Adrenal gland (tissue), 12 donors: ENCODE results near the gene SPINK1. TPM values are rescaled to one million over a fixed set of nuclear protein-coding genes. Genes with fewer than 3 reads are reported as not detected.
"Not testable (repeated sequence)": the region's sequence is repeated elsewhere in the genome, so short reads cannot be mapped to it uniquely, and the experiment has no call there.

Experiments used
- DNase-seq, 7 donors: peaks; one replicate each; pipeline ENCODE4 v3.0.0-alpha.2; 2019 to 2020
- H3K27ac ChIP-seq, 5 donors: fragments of 200-600 bp; sonication (generic) in 4 of 5; 1 replicate in 3 of 5; 2 replicates in 2 of 5; pipeline versions ENCODE4 v1.5.1 to v1.8.0; 2016 to 2020; ENCODE audit warnings: mild to moderate bottlenecking in 1 of 5
- H3K27me3 ChIP-seq: fragments of 200-600 bp; 2 replicates; pipeline ENCODE4 v1.8.0; 2021
- H3K36me3 ChIP-seq, 2 donors: fragments of 200-600 bp; replicated peaks in 1 of 2; 1 replicate in 1 of 2; 2 replicates in 1 of 2; pipeline versions ENCODE4 v1.5.1 to v1.8.0; 2018 to 2022
- H3K4me1 ChIP-seq, 2 donors: fragments of 200-600 bp; replicated peaks in 1 of 2; 1 replicate in 1 of 2; 2 replicates in 1 of 2; pipeline versions ENCODE4 v1.5.1 to v1.8.0; 2018 to 2021
- H3K4me3 ChIP-seq, 4 donors: fragments of 200-600 bp; sonication (generic) in 3 of 4; one replicate each; pipeline ENCODE4 v1.5.1; 2016 to 2018
- H3K9me3 ChIP-seq, 3 donors: fragments of 200-600 bp; sonication (generic) in 1 of 3; replicated peaks in 1 of 3; 1 replicate in 2 of 3; 2 replicates in 1 of 3; pipeline versions ENCODE4 v1.5.1 to v1.8.0; 2016 to 2021
- POLR2A ChIP-seq, 2 donors: fragments of 450-650 bp; IDR thresholded peaks; one replicate each; pipeline ENCODE4 v1.6.1; 2017; ENCODE audit warnings: antibody characterized with exemption in 2 of 2, mild to moderate bottlenecking in 2 of 2, moderate library complexity in 1 of 2
- WGBS, 4 donors: extraction: QIAGEN DNeasy Blood & Tissue Kit in 2 of 4; methylation state at CpG; one replicate each; pipeline versions ENCODE4 v1.1.5 to v1.1.7; 2013 to 2017; 5-methylcytosine and 5-hydroxymethylcytosine counted together
- intact Hi-C, 2 donors: fragments of 100-400 bp; cut with DNase I; formaldehyde crosslinking; loops; one replicate each; pipeline versions ENCODE4 v1.14.1 to v1.15.0; 2022 to 2023
- polyA plus RNA-seq, 3 donors: library from polyadenylated mRNA; stranded (reverse); fragments of 200-250 nt in 2 of 3; fragments of 350-450 nt in 1 of 3; fragmentation: Illumina TruSeq in 1 of 3; extraction: RNeasy Lipid Tissue Mini Kit (QIAGEN cat#74804) in 1 of 3; gene quantifications; one replicate each; pipeline ENCODE4 v1.2.3, GENCODE V29; 2013 to 2014
- total RNA-seq, 9 donors: library from RNA; depleted of rRNA in 4 of 9; stranded (reverse); fragments of >200 nt in 4 of 9; fragments of 120-200 nt in 1 of 9; fragmentation: NEBNext Ultra II Directional in 1 of 9; extraction: Animal tissue kit (Norgen Biotek cat#: 25700) in 1 of 9; gene quantifications; one replicate each; pipeline versions ENCODE4 v1.1.0 to v1.2.4, GENCODE V29; 2013 to 2023
- TF ChIP-seq, protein P1 (sequence below), 6 experiments: fragments of 450-650 bp in 4 of 6; fragments of 200-600 bp in 2 of 6; sonication (generic) in 1 of 6; IDR thresholded peaks; 1 replicate in 5 of 6; 2 replicates in 1 of 6; pipeline versions ENCODE4 v1.5.1 to v1.8.0; 2016 to 2021; ENCODE audit warnings: antibody characterized with exemption in 6 of 6, mild to moderate bottlenecking in 2 of 6, moderate library complexity in 1 of 6
- donor health status: healthy with polysubstance abuse.
- donor health status: Bipolar disorder and iron deficiency.
- donor health status: DM: yes; HTN: yes; CAD: no.
- donor health status: DM: no; HTN: no; CAD: no.
- donor health status: DM: no; HTN: no; CAD: no.
- donor health status: DM: yes; HTN: yes; CAD: no.

The SPINK1 gene
- total and polyA plus RNA-seq, 12 donors, result 1.3 to 6.5 (median 4.3) TPM; not detected in 6

- Histone ChIP-seq H3K36me3 (no peaks in the 10 kb centered on the region), H3K4me3 (no peak overlapping the region), H3K4me1 (no peaks in the 10 kb centered on the region), H3K9me3 (no peaks in the 10 kb centered on the region), H3K27ac (no peak overlapping the region), H3K27me3 (no peaks in the 10 kb centered on the region)
- WGBS, 4 donors, result 62 to 76% (median 67%) methylated on average over 5 of the region's 5 CpGs
- intact Hi-C loops, result no loop called here
- no peak for DNase-seq
- no peak for TF ChIP-seq POLR2A (IDR thresholded peaks at IDR 0.05)
- TF ChIP-seq, protein P1, sequence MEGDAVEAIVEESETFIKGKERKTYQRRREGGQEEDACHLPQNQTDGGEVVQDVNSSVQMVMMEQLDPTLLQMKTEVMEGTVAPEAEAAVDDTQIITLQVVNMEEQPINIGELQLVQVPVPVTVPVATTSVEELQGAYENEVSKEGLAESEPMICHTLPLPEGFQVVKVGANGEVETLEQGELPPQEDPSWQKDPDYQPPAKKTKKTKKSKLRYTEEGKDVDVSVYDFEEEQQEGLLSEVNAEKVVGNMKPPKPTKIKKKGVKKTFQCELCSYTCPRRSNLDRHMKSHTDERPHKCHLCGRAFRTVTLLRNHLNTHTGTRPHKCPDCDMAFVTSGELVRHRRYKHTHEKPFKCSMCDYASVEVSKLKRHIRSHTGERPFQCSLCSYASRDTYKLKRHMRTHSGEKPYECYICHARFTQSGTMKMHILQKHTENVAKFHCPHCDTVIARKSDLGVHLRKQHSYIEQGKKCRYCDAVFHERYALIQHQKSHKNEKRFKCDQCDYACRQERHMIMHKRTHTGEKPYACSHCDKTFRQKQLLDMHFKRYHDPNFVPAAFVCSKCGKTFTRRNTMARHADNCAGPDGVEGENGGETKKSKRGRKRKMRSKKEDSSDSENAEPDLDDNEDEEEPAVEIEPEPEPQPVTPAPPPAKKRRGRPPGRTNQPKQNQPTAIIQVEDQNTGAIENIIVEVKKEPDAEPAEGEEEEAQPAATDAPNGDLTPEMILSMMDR (IDR thresholded peaks at IDR 0.05), result no peak
Measured at GRCh38 chr5:147809830-147810666, 21.4 kb downstream of the SPINK1 start.

DNA sequence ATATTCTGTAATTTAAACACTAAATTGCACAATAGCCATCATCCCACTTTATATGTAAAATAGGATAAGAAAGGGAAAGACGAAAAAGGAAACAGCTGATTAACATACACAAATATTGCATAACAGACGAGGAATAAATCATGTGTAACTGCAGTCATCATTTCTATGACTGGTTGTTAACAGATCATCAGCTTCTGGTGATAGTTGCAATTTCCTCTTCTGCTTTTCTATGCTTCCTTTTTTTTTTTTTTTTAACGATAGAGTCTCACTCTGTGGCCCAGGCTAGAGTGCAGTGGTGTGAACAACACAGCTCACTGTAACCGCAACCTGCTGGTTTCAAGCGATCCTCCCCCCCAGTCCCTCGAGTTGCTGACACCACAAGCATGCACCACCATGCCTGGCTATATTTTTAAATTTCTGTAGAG, 26.4 kb downstream of the SPINK1 start:
- intact Hi-C loops, result no loop called here
- H3K9me3 ChIP-seq, result no peaks in the 10 kb centered on the region
- peaks cover 6 to 18% of the 10 kb centered on the region in 2 donors for H3K4me1 ChIP-seq
- no peaks in the 10 kb centered on the region for H3K36me3 ChIP-seq
- H3K4me3 ChIP-seq, result no peak overlapping the region
- no peaks in the 10 kb centered on the region for H3K27me3 ChIP-seq
- no peak overlapping the region for H3K27ac ChIP-seq
- peak in 4 of 7 donors; percentile 20 to 60 (median 36) for DNase-seq
- TF ChIP-seq, protein P1 (IDR thresholded peaks at IDR 0.05), result no peak
- no peak for TF ChIP-seq POLR2A (IDR thresholded peaks at IDR 0.05)
- WGBS, 4 donors, result 64 to 79% (median 69%) methylated on average over 6 of the region's 6 CpGs

DNA sequence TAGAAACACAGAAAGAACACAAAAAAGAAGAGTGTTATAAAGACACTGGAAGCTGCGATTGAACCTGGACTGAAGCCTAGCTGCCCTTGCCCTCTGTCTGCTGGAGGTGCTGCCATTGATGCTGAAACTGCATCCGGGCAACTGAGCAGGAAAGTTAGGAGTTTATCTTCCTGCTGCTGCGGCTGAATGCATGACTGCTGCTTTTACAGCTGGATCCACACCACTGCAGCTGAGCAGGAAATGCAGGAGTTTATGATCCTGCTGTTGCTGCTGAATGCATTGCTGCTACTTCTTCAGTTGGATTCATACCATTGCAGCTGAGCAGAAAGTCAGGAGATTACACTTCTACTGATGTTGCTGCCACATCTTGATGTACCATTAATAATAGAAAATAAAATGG, 27.1 kb downstream of the SPINK1 start:
- TF ChIP-seq, protein P1 (IDR thresholded peaks at IDR 0.05), result no peak
- TF ChIP-seq POLR2A (IDR thresholded peaks at IDR 0.05), result no peak
- no peaks in the 10 kb centered on the region for H3K9me3 ChIP-seq
- no peaks in the 10 kb centered on the region for H3K27me3 ChIP-seq
- WGBS, 4 donors, result 36 to 56% (median 42%) methylated on average over 3 of the region's 3 CpGs
- no peaks in the 10 kb centered on the region for H3K36me3 ChIP-seq
- H3K4me1 ChIP-seq, result peaks cover 6 to 18% of the 10 kb centered on the region in 2 donors
- intact Hi-C loops, result no loop called here
- no peak overlapping the region for H3K4me3 ChIP-seq
- H3K27ac ChIP-seq, result no peak overlapping the region
- DNase-seq, result no peak

DNA sequence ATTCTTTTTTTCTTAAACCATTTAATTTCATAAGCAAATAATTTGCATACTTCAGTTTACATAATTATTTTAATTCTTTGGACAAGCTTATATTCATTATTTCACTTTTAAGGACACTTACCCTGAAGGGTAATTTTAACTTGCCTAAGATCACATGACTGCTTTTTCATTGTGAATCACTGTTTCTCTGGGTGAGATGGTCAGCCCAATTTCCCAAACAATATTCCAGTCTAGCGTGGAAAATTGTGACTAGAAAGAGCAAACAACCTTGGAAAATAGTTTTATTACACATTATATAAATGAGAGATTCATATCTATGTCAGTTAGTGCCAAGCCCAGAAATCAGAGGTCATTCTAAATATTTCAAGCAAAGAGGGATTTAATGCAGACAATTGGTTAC, 27.5 kb downstream of the SPINK1 start:
- peaks cover 6 to 18% of the 10 kb centered on the region in 2 donors for H3K4me1 ChIP-seq
- DNase-seq, result no peak
- H3K36me3 ChIP-seq, result no peaks in the 10 kb centered on the region
- 0 to 31% (median 13%) methylated on average over 1 of the region's 1 CpG for WGBS, 4 donors
- no peak overlapping the region for H3K4me3 ChIP-seq
- no peak overlapping the region for H3K27ac ChIP-seq
- TF ChIP-seq, protein P1 (IDR thresholded peaks at IDR 0.05), result no peak
- no peak for TF ChIP-seq POLR2A (IDR thresholded peaks at IDR 0.05)
- H3K27me3 ChIP-seq, result no peaks in the 10 kb centered on the region
- intact Hi-C loops, result no loop called here
- H3K9me3 ChIP-seq, result no peaks in the 10 kb centered on the region

DNA sequence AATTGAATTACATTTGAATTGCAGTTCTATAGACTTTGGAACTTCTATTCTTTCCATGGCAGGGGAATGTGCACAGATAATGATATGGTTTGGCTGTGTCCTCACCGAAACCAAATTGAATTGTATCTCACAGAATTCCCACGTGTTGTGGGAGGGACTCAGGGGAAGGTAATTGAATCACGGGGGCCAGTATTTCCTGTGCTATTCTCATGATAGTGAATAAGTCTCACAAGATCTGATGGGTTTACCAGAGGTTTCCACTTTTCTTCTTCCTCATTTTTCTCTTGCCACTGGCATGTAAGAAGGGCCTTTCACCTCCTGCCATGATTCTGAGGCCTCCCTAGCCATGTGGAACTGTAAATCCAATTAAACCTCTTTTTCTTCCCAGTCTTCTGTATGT, 28.3 kb downstream of the SPINK1 start:
- H3K36me3 ChIP-seq, DNase-seq, H3K27ac ChIP-seq, H3K27me3 ChIP-seq, H3K4me3 ChIP-seq, H3K9me3 ChIP-seq, intact Hi-C loops: not testable (repeated sequence)
- WGBS, 4 donors, result 61 to 91% (median 69%) methylated on average over 3 of the region's 3 CpGs
- H3K4me1 ChIP-seq, result peaks cover 6 to 18% of the 10 kb centered on the region in 2 donors
